CD4-positive, alpha-beta T cell treated with Interleukin-12 subunit alpha and Interleukin-12 subunit beta, for 1 hour (primary cell): ENCODE results near the gene FDPS.
A peak's percentile ranks its signal among the peaks of the same experiment; 100 is the strongest.
"Not testable (repeated sequence)": the region's sequence is repeated elsewhere in the genome, so short reads cannot be mapped to it uniquely, and the experiment has no call there.

Experiments used
- DNase-seq: peaks from one replicate; pipeline ENCODE4 v3.0.0-alpha.2; 2020

Gene FDPS

GRCh38 chr1:155320661-155321617, 12.3 kb downstream of the FDPS start, which contains the start of gene RUSC1:
RUSC1 (plus strand) TSS chr1:155320894; CDS start chr1:155321774, 880 bp downstream.
- peak; percentile 73 for DNase-seq

GRCh38 chr1:155321639-155322503, 13.2 kb downstream of the FDPS start:
- DNase-seq, result no peak

GRCh38 chr1:155322571-155322952, 13.9 kb downstream of the FDPS start:
- no peak for DNase-seq

GRCh38 chr1:155322953-155323728, 14.5 kb downstream of the FDPS start:
- peak; percentile 83 for DNase-seq

GRCh38 chr1:155323729-155324036, 15.0 kb downstream of the FDPS start:
- peak; percentile 87 for DNase-seq

GRCh38 chr1:155324037-155324716, 15.5 kb downstream of the FDPS start:
- peak; percentile 91 for DNase-seq

- DNase-seq, result no peak
Measured at GRCh38 chr1:155324717-155325602, 16.3 kb downstream of the FDPS start.

- DNase-seq, result no peak
Measured at GRCh38 chr1:155325603-155325893, 16.9 kb downstream of the FDPS start.

GRCh38 chr1:155326020-155326526, 17.4 kb downstream of the FDPS start:
- DNase-seq, result no peak

- DNase-seq, result no peak
Measured at GRCh38 chr1:155326631-155327037, 18.0 kb downstream of the FDPS start.

GRCh38 chr1:155327981-155328380, 19.3 kb downstream of the FDPS start:
- no peak for DNase-seq

- DNase-seq, result not testable (repeated sequence)
Measured at GRCh38 chr1:155328856-155329255, 20.2 kb downstream of the FDPS start.

- no peak for DNase-seq
Measured at GRCh38 chr1:155329980-155330598, 21.4 kb downstream of the FDPS start.

GRCh38 chr1:155334962-155335361, 26.3 kb downstream of the FDPS start:
- DNase-seq, result no peak

GRCh38 chr1:155339515-155340097, 30.9 kb downstream of the FDPS start:
- no peak for DNase-seq

- no peak for DNase-seq
Measured at GRCh38 chr1:155342842-155343241, 34.2 kb downstream of the FDPS start.

GRCh38 chr1:155352631-155353030, 44.0 kb downstream of the FDPS start:
- no peak for DNase-seq

- no peak for DNase-seq
Measured at GRCh38 chr1:155360051-155360450, 51.4 kb downstream of the FDPS start.
